Brain microvascular endothelial cell (primary cell): ENCODE data around the gene C22orf15.

Source experiments
- DNase-seq: peaks from one replicate; pipeline ENCODE4 v3.0.0-alpha.2; 2020
- H3K27ac ChIP-seq: fragments of 250-450 bp; sonication (Bioruptor Pico); 2 replicates; pipeline ENCODE4 v1.5.1; 2020; ENCODE audit warnings: mild to moderate bottlenecking, moderate library complexity
- H3K27me3 ChIP-seq: fragments of 250-450 bp; sonication (Bioruptor Pico); replicated peaks from 2 replicates; pipeline ENCODE4 v1.5.1; 2020; ENCODE audit warnings: mild to moderate bottlenecking
- H3K36me3 ChIP-seq: fragments of 250-450 bp; sonication (Bioruptor Pico); replicated peaks from 2 replicates; pipeline ENCODE4 v1.5.1; 2020; ENCODE audit warnings: mild to moderate bottlenecking
- H3K4me3 ChIP-seq: 2 replicates; pipeline ENCODE4 v1.5.1; 2011; ENCODE audit warnings: low read depth, mild to moderate bottlenecking, control low read depth, low read length, moderate library complexity
- in situ Hi-C: cut with HindIII; loops from 2 replicates; pipeline ENCODE4 v1.10.0; 2017; ENCODE audit warnings: low sequenced_read_pairs, low pct_ligation_motif_present
- TF ChIP-seq, protein P1 (sequence below): IDR thresholded peaks from 2 replicates; pipeline ENCODE4 v1.5.1; 2011; ENCODE audit warnings: low read depth, mild to moderate bottlenecking, moderate library complexity, low read length, control low read depth, inconsistent platforms; ENCODE audit errors: missing control alignments

Gene C22orf15

DNA sequence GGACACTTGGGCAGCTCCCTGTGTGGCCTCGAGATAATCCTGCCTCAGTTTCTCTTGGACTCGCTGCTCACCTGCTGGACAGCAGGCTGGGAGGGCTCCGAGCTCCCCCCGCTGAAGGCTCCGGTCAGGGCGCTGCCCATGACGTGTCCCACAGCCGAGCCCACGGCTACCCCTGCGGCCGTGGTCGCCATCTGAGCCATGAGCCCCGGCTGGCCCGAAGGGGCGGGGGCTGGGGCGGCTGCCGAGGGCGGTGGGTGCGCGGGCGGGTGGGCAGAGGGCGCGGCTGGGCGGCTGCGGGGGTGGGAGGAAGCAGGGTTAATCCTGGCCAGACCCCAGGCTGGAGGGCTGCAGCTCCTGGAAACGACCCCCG is 4.5 kb downstream of the C22orf15 start:
- TF ChIP-seq, protein P1, sequence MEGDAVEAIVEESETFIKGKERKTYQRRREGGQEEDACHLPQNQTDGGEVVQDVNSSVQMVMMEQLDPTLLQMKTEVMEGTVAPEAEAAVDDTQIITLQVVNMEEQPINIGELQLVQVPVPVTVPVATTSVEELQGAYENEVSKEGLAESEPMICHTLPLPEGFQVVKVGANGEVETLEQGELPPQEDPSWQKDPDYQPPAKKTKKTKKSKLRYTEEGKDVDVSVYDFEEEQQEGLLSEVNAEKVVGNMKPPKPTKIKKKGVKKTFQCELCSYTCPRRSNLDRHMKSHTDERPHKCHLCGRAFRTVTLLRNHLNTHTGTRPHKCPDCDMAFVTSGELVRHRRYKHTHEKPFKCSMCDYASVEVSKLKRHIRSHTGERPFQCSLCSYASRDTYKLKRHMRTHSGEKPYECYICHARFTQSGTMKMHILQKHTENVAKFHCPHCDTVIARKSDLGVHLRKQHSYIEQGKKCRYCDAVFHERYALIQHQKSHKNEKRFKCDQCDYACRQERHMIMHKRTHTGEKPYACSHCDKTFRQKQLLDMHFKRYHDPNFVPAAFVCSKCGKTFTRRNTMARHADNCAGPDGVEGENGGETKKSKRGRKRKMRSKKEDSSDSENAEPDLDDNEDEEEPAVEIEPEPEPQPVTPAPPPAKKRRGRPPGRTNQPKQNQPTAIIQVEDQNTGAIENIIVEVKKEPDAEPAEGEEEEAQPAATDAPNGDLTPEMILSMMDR, result no peak
- DNase-seq, result no peak
- H3K27me3 ChIP-seq, result no peaks in the 10 kb centered on the region
- H3K27ac ChIP-seq, result no peak overlapping the region
- peak overlapping the region; percentile 65 for H3K4me3 ChIP-seq
- in situ Hi-C loops, result no loop called here
- no peaks in the 10 kb centered on the region for H3K36me3 ChIP-seq

DNA sequence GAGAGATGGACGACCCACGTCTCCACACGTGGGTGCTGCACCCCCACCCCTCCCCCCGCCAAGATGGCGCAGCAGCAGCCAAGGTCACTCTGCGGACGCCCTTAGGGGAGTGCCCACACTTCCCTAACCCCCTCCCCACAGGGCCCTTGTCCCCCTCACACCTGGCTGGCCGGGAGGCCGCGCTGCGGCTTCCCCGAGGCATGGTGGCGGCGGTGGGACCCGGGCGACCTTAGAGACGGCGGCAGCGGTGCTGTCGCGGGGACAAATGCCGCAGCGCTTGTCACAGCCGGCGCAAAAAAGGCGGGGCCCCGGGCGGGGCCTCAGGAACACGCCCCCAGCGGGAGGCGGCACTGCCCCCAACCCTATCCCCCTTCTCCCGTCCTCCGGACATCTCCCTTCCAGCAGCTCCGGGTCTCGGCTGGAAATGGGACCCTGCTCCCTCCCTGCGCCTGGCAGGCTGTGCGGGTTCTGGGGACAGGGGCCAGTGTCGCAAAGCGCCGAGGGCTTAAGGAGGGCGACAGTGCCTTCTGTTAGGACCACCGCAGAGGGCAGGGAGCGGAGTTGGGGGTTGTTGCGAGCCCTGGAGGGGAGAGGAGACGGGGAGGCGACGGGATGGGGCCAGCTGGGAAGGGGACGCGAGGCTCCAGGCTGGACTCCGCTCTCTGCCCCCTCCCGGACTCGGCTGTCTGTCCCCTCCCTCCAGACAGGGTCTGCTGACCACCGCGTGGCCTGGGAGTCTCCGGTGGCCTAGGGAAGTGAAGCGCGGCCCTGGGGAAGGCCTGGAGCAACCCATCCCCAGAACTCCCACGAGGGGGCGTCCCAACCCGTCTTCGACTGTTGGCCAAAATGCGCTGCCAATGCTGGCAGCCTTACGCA is 5.1 kb downstream of the C22orf15 start, which contains the start of gene CHCHD10:
Gene CHCHD10, minus strand, starts transcription at position 300 of the 876 bp plus-strand sequence. Its CDS starts 98 bp downstream, at position 202.
- H3K36me3 ChIP-seq, result no peaks in the 10 kb centered on the region
- peak within 1 kb of the TSS; percentile 65 for H3K4me3 ChIP-seq
- in situ Hi-C loops, result no loop called here
- H3K27me3 ChIP-seq, result no peaks in the 10 kb centered on the region
- peak; percentile 61 for DNase-seq
- H3K27ac ChIP-seq, result no peak within 1 kb of the TSS
- TF ChIP-seq, protein P1, result peak; percentile 87

- H3K27ac ChIP-seq, result no peak overlapping the region
- H3K4me3 ChIP-seq, result no peak overlapping the region
- H3K36me3 ChIP-seq, result no peaks in the 10 kb centered on the region
- H3K27me3 ChIP-seq, result no peaks in the 10 kb centered on the region
- TF ChIP-seq, protein P1, result no peak
- in situ Hi-C loops, result no loop called here
- DNase-seq, result no peak
Observed at GRCh38 chr22:23769321-23769965, 6.7 kb downstream of the C22orf15 start.

DNA sequence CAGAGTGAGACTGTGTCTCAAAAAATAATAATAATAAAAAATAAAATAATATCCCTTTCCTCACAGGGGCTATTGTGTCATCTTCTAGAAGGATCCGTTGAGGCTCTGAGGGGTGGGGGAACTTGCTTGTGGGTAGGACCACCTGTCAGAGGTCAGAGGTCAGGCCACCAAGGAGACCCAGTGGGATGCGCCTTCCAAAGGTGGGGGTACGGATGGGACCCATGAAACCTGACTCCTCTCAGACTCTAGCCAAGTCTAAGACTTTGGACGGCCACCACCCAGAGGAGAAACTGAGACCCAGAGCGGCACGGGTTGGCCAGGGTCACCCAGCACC is 9.5 kb downstream of the C22orf15 start:
- TF ChIP-seq, protein P1, result no peak
- DNase-seq, result no peak
- H3K4me3 ChIP-seq, result peak overlapping the region; percentile 47
- in situ Hi-C loops, result no loop called here
- no peak overlapping the region for H3K27ac ChIP-seq
- H3K27me3 ChIP-seq, result no peaks in the 10 kb centered on the region
- no peaks in the 10 kb centered on the region for H3K36me3 ChIP-seq

- in situ Hi-C loops, result no loop called here
- DNase-seq, result no peak
- H3K27ac ChIP-seq, result no peak within 1 kb of the TSS
- TF ChIP-seq, protein P1, result no peak
- no peaks in the 10 kb centered on the region for H3K27me3 ChIP-seq
- H3K36me3 ChIP-seq, result no peaks in the 10 kb centered on the region
- peak within 1 kb of the TSS; percentile 50 for H3K4me3 ChIP-seq
Observed at GRCh38 chr22:23772649-23773473, 10.1 kb downstream of the C22orf15 start, which contains the start of gene MMP11. Gene MMP11, plus strand, starts transcription at chr22:23772849. Its CDS starts 22 bp downstream, at chr22:23772871.
